GM21529 (cell line): Measurements from ENCODE around the gene KLC1.

Experiments used
- ATAC-seq: cut with Tn5 transposase; IDR thresholded peaks from one replicate; pipeline ENCODE4 v1.9.1; 2021; ENCODE audit not compliant: unreplicated experiment

KLC1 gene

DNA sequence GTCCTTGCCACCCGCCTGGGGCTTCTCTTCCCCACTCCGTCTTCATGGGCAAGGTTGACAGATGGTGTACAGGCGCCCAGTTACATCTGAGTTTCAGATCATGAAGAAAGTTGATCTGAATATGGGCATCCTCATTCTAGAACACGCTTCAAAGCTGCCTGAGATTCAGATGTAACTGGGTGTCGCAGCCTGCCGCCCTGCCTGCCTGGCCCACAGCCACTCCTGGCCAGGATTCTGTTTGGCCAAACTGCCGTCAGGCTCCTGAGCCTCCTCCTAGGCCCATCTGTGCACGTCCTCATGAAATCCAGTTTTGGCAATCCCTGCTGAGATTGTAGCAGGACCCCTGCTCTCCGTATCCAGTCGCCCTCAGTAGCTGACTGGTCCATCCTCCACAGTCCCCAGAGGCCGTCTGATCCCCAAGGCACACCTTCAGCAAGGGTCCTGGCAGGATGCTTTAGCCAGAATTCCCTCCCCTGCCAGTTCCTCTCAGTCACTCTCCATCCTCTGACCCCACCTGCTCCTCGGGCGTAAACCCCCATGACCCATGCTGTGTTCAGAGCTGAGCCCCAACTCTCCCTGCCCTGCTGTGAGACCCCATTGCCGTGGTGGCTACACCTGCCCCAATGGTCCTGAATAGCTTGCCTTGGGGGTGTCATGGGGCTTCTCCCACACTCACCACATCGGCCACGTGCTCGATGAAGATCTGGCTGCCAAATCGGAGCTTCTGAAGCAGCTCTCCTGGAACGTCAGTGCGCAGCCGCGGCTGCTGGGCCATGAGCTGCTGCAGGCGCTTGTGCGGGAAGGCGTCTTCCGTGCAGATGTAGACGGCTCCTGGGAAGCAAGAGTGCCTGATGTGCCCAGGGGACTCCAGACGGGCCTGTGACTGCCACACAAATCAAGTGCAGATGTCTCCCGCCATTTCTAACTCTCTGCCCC is 73.8 kb downstream of the KLC1 start:
- no peak for ATAC-seq

DNA sequence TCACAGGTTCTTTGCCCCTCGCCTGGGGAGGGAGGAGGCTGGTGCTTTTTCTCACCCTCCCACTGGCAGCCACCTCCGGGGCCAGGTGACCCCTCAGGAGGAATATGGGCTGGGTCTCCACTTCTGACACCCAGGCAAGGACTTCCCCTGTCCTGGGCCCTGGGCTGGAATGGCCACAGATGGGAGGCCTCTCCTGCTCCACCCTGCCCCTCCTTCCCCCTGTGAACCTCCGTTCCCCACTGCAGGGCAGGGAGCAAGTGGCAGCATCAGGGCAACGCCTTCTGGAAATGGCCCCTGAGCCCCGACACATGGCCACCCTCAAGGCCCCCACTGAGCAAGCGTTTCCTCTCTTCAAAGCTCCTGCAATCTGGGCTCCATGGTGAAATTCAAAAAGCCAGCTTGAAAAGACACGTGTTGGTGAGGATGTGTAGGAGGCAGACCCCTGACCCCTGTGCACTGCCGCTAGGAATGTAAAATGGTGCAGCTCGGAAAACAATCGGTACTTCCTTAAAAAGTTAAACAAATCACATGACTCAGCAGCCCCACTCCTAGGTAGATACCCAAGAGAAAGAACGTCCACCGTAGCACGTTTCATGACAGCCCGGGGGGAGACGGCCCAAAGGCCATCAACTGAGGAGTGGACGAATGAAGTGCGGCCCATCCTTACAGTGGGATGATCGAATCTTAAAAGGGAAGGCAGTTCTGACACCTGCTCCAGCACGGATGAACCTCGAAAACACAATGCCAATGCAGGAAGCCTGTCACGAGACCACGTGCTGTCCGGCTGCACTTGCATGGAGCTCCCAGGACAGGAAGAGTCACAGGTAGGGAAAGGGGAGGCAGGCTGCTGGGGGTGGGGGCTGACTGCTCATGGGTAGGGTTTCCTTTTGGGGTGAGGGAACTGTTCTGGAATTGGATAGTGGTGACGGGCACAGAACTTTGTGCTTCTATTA is 74.7 kb downstream of the KLC1 start:
- no peak for ATAC-seq

DNA sequence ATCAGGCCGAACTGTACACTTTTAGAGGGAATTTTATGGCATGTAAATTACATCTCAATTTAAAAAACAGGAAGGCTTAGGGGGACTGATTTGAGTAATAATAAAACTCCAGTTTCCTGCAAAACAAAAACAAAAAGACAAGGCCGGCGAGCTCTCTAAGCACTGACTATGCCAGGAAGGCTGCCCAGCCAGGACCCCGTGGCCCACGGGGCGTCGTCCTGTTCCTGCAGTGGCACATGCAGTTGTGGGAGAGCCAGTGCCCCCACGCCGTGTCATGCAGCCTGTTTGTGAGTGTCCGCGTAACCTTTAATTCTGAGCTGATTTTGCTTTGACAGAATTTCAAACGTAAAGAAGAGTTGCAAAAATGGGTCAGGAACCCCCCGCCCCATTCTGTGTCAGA is 75.7 kb downstream of the KLC1 start:
- no peak for ATAC-seq

DNA sequence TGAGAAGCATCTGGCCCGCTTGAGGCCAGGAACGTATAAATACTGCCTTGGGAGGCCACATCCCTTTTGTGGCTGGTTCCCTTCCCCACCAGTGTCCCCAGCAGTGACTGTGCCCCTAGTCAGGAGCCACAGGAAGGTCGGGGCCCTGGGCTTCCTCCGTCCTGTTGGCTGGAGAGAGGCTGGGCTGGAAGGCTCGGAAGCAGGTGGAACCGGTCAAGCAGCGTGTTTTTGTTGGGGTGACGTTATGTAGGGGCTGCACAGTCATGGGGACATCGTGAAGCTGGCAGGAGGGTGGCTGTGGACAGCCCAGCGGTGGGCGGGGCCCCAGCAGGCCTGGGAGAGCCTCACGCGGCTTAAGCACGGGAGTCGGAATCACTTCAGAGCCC is 76.1 kb downstream of the KLC1 start:
- ATAC-seq: no peak

DNA sequence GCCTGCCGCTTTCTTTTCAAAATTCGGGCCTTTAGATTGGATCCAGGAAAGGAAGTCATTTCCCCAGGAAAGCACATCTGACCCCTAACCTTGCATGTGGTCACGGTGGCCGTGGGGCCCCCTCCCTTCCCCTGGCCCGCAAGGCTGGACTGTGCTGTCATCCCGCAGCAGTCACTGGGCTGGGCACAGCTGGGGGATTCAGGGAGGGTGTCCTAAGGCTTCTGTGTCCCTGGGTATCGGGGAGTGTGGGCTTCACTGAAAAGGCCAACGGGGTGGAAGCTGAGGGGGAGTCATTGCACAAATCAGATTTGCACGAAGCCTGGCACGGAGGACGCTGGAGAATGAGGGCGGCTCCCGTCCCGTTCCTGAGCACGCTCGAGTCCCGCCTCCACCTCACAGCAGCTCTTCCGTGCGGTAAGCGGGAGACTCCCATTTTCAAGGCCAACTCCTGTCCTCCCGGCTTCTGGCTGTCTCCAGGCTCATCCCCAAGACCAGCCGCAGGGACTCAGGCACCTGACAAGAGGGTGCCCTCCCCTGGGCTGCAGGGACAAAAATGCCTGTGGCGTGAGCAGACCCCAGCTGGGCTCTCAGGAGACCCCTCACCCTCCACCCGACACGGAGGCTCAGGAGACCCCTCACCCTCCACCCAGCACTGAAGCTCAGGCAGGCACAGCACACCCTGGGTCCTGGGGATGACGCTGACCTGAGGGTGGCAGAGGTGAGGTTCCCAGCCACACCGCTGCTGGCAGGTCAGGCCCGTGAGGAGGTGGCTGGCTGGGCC is 76.7 kb downstream of the KLC1 start:
- no peak for ATAC-seq

DNA sequence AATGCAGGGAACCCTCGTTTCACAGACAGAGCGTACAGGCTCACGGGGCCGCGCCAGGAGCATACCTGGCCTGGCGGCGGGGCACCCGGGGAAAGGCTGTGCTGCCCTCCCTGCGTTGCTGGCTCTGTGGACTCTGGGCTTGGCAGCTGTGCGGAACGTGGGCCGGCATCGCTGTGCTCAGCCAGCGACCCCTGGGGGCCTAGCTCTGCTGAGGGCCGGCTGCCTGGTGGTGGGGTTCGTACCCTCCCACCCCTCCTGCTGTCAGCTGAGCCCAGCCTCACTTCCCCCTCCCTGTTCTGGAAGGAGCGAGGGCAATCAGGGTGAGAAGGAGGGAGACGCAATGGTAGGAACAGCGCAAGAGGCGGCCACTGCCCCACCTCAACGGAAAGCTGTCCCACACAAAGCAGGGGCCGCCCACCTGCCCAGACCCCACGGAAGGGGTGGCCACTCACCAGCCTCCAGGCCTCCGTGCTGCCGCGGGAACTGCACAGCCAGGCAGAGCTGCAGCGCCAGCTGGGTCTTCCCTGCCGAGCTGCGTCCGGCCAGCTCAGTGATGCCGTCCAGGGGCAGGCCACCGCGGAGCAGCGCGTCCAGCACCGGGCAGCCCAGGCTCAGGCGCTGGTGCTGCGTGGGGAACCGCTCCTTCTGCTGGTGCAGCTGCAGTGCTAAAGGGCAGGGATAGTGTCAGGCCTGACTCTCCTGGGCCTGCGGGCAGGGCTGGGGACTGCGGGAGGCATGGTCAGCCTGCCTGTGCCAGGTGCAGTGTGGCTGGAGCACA is 77.7 kb downstream of the KLC1 start:
- no peak for ATAC-seq

DNA sequence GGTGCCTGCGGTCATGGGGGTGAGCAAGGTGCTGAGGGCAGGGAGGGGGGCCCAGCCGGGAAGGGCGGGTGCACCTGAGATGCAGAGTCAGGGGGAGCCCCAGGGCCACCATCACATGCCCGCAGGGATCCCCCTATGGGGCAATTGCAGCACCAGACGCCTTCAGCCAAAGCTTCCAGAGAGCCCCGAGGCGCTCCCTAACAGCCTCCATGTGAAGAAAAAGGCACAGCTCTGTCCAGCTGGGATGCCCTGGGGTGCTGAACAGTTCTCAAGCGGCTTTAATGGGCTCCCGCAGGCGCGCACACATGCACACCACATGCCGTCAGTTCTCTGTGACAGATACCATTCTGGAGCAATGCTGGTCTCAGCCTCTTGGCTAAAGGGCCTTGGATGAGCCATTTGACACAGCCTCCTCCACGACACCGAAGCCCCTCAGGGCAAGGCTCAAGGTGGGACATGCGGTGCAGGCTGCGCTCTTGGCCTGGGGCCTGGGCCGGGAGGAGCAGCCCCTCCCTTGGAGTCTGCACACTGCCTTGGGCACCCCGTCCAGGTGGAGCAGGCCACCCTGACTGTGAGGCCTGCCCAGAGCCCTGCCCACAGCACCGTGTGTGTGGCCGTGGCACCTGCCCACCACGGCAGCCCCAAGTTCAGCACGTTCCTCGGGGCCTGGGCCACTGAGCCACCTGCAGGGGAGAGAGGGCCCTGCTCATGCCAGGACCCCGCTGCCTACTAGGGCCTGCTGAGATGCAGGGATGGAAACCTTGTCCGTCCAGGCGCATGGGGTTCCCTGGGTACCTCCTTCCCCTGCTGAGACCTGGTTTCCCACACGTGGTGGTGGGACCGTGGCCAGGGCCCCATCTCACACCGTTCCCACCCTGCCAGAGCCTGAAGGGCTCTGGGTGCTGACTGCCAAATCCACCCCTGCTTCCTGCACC is 78.6 kb downstream of the KLC1 start:
- no peak for ATAC-seq

DNA sequence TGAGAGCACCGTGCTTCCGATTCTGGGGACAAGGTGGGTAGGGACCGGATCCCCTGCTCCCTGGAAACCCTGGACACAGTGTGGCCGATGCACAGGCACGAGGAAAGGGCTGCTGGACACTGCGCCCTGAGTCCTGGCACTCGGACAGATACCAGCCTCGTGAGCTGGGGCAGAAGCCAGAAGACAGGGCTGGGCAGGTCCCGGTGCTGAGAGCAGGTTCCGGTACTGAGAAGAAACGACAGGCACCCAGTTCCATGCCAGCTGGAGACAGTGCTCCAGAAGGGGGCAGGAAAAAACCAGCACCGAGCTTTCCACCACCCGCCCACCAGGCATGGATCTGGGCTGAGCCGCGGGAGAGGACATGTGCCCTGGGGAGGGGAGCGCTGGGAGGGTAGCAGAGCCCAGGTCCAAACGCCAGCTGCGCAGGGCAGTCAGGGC is 79.8 kb downstream of the KLC1 start:
- ATAC-seq: no peak

DNA sequence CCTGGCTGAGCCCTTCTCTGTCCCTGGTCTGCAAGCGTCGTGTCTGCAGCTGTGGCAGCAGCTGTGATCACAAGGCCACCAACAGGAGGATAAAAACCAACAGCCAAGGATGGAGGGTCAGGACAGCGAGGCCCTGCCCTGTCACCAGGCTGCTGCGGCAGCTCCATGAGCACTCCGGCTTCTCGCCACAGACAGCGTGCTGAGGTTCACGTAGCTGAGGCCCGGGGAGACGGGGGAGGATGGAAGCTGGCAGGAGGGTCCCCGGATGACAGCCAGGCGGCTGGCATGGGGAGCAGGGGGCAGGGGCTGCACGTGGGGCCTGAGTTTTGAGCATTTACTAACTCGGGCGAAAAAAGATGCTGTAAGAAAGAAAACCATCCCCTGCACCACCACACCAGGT is 80.8 kb downstream of the KLC1 start:
- ATAC-seq: no peak

DNA sequence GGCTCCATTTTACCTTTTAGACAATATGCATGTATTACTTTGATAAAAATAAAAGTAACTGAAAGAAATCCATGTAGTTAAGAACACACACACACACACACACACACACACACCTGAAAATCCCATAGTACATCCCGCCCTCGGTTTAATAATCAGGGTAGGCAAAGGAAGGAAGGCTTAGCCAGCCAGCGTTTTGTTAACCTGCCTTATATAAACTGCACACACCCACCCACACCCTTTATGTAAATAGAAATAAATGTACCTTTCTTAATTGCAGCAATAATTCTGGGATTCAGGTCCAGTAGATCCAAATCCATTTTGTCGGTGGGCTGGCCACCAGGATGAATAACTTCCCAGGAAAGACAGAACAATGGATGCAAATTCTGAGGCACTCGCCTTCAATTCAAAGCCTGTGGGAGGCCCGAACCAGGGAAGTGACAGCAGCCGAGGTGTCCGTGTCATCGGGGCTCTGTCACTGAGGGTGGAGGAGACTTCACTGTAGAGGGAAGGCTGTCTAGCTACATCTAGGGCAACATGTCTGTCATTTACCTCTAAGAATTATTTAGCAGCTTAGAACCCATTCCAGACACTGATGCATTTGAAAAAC is 81.9 kb downstream of the KLC1 start:
- no peak for ATAC-seq

DNA sequence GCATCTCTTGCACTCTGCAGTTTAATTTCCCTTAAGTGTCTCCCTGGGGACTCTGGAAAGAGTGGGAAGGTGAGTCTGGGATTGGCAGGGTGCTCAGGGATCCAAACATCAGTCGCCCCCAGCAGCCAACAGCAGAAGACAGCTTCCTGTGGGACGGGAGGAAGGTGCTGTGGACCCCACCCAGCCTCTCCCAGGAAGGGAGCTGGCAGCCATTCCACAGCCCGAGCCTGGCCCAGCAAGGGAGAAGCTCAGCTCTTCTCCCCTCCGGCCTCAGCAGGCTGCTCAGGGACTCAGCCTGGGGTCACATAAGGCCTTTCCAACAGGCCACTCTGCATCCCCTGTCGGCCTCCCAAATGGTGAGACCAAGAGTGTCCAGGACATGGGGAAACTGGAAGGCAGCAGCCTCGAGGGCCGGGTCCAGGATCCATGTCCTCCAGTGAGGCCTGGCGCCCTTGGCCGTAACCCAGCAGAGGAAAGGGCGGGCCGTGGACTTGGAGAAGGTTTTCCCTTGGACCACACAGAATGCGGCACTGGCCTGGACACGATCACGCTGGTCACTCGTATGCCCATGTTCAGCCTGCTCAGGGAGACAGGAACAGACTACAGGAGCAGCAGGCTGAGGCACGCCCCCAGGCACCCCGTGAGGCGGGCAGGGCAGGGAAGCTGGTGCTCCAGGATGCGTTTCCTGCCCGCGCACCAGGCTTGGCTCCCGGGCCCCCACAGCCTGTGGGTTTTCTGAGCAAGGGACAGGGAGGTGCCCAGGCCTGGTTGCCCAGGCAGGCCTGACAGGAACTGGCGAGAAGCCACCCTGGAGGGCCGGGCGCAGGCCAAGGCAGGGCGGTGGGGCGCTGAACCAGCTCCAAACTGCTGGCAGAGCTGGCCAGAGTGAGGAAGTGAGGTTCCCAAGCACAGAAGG is 82.8 kb downstream of the KLC1 start:
- ATAC-seq: no peak

DNA sequence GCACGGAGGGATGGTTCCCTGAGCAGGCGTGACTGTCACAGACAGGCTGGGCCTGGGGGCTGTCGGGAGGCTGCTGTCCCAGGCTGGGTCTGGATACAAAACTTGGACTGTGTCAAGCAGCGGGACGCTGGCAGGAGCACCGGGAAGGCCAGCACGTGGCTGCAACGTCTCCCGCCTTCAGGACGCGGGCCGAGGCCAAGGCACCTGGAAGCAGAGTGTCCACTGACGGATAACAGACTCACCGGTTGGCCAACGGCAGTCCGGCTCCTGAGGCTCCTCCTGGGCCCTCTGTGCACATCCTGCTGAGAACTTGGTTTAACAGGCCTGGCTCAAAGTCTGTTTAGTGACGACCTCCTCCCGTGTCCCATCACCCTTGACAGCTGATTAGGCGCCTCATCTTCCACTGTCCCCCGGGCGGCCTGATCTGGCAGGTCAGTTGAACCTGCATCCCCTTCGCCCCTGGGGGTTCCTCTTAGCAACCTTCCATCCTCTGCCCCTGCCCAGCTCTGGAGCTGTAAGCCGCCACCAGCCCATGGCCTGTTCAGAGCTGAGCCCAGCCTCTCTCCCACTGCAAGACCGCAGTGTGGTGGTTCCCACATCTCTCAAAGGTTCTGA is 83.7 kb downstream of the KLC1 start:
- ATAC-seq: no peak

DNA sequence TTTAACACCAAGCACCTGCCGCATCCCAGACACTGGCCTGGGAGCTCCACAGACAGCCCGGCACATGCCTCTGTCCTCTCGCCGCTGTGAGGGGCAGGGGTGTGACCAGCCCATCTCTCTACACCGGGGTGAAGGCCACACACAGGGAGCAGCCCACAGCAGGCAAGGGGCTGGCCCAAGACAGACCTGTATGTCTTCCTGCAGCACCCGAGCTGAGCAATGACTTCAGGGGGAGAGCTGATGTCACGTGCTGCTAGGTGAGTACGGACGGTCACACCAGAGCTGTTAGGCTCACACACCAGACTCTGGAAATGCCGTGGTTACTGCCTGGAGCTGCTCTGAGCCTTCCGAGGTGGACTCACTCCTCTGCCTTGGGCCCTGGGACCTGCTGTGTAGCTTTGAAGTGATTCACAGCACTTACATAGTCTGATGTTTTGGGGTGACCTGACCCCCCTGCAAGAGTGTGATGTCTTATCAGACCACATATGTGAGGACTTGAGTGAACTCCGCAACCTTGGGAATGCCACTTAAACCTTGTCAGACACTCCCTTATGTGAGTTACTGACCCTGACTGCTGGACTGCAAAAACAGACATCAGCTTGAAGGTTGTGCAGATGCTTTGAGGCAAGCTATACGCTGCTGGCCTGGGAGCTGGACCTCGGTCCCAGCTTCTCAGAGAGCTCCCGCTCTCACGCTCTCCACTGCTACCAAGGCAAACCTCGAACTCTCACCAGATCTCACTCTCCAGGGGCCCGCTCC is 84.5 kb downstream of the KLC1 start:
- no peak for ATAC-seq

DNA sequence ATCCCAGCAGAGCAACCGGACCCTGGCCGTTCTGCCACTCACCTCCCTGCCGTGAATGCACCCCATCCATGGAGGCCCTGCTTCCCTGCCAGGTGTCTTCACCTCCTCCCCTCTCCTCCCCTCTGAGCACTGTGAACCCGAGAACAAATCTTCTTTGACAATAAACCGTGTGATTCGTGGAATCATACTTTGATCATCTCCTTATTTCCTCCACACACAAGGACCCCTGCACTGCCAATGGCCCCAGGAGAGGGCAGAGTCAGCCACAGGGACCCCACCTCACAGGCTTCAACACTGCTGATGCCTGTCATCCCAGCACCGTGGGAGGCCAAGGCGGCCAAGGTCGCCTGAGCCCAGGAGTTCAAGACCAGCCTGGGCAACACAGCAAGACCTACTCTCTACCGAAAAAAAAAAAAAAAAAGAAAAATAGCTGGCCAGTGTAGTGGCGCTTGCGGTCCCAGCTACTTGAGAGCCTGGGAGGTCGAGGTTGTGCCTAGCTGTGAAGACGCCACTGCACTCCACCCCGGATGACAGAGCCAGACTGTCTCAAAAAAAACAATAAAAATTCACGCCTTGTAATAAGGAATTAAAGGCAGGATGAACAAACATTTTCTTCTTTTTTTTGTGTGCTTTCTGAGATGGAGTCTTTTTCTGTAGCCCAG is 85.2 kb downstream of the KLC1 start:
- no peak for ATAC-seq

DNA sequence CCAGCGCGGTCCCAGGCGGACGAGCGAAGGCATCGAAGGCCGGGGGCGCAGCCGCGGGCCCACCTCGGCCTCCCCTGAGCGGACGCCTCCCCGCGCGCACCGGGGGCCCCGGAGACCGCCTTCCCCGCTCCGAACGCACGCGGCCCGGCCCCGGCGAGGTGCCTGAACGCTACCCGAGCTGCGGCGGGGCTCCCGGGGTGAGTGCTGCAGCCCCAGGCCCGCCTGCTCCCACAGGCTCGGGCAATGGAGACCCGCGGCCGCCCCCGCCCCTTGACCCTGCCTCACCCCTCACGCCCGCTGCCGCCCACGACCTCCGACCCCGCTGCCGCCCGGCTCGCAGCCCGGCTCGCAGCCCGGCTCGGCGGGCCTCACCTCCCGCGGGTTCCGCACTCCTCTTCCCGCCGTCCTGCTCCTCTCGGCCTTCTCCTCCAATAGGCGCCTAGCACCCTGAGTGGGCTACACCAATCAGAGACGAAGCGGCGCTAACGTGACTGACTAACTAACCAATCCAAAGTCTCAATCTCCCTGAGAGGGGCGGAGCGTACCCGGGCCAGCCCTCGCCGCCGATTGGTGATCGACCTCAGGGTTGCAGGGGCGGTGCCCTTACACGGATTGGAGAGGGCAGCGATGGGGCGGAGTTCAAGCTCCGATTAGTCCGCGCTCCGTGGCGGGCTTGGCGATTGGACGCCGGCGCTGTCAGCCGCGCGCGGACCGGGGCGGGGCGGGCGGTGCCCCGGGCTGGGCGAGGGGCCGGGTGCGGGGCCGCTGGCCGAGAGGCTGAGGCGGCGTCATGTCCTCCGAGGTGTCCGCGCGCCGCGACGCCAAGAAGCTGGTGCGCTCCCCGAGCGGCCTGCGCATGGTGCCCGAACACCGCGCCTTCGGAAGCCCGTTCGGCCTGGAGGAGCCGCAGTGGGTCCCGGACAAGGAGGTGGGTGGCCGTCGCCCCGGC is 86.3 kb downstream of the KLC1 start, which contains the start of the genes XRCC3 and ZFYVE21:
XRCC3 (minus strand) TSS at position 400 of the 949 bp plus-strand sequence. CDS start 4,364 bp downstream, outside the sequence.
ZFYVE21 (plus strand) TSS at position 759 of the 949 bp plus-strand sequence; CDS start at position 791, 32 bp downstream.
- ATAC-seq: peak; percentile 94
